GM10248 (cell line): Measurements from ENCODE around the gene TEX14.

ENCODE experiments used
- CTCF ChIA-PET: fragments of 300-600 bp; sonication (Branson Sonifier 250); formaldehyde crosslinking; extraction: SDS; loops from one replicate; lab custom pipeline; 2021; ENCODE audit warnings: antibody characterized with exemption; lab: Yijun Ruan, JAX
- POLR2A ChIA-PET: fragments of 350-650 bp; sonication (Branson Sonifier 250); formaldehyde crosslinking; extraction: SDS; loops from one replicate; lab custom pipeline; 2020; ENCODE audit warnings: antibody characterized with exemption; lab: Yijun Ruan, JAX
- DNase-seq: peaks from one replicate; pipeline ENCODE4 v3.0.0; 2012; ENCODE audit errors: extremely low spot score
- TF ChIP-seq, protein P1 (sequence below): IDR thresholded peaks from 2 replicates; pipeline ENCODE4 v1.5.1; 2012; ENCODE audit warnings: mild to moderate bottlenecking, low read depth; ENCODE audit errors: extremely low read depth, missing control alignments, control extremely low read depth

TEX14 gene

DNA sequence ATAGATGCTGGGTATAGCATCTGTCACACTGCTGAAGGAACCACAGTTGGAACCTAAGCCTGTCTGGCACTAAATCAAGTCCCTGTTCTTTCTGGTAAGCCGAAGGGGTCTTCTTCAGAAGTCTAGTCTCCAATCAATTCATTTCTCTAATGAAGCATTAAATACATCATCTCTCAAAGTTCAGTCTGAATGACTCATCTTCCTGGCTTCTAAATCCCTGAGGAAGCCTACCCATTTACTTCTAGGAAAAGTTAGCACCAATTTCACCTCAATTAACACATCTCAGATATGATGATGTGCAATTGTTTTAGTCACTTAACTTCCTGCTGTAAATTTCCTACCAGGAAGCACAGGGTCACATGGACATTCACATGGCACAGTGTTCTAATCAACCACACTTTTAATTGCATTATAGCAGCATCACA, 49.9 kb downstream of the TEX14 start:
- no peak for DNase-seq
- CTCF ChIA-PET: interaction anchor here (2.3 kb wide), 1 partner anchor 10 kb away, joined by 6 read pairs; no protein-coding TSS in a partner anchor
- POLR2A ChIA-PET: interaction anchor here (2.7 kb wide), 1 partner anchor 10 kb away, joined by 24 read pairs; no protein-coding TSS in a partner anchor
- TF ChIP-seq, protein P1, sequence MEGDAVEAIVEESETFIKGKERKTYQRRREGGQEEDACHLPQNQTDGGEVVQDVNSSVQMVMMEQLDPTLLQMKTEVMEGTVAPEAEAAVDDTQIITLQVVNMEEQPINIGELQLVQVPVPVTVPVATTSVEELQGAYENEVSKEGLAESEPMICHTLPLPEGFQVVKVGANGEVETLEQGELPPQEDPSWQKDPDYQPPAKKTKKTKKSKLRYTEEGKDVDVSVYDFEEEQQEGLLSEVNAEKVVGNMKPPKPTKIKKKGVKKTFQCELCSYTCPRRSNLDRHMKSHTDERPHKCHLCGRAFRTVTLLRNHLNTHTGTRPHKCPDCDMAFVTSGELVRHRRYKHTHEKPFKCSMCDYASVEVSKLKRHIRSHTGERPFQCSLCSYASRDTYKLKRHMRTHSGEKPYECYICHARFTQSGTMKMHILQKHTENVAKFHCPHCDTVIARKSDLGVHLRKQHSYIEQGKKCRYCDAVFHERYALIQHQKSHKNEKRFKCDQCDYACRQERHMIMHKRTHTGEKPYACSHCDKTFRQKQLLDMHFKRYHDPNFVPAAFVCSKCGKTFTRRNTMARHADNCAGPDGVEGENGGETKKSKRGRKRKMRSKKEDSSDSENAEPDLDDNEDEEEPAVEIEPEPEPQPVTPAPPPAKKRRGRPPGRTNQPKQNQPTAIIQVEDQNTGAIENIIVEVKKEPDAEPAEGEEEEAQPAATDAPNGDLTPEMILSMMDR: no peak

DNA sequence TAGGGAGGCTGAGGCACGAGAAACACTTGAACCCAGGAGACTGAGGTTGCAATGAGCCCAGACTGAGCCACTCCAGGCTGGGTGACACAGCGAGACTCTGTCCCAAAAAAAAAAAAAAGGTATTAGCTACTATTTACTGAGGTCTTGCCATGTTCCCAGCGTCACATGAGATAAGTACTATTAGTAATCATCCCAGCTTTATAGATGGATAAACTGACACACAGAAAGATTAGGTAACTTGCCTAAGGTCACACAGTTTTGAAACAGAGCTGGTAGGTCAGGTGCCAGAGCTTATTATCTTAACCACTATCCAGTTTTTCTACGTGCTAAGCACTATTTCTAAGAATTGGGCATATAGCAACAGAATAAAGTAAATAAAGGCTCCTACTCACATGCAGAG, 51.6 kb downstream of the TEX14 start:
- CTCF ChIA-PET: interaction anchor here (1.0 to 1.8 kb wide), 2 partner anchors 8 to 14 kb away, joined by 3 to 5 read pairs; no protein-coding TSS in a partner anchor
- DNase-seq: no peak
- POLR2A ChIA-PET: interaction anchor here (0.7 to 2.7 kb wide), 2 partner anchors 9 to 308 kb away, joined by 3 to 24 read pairs; no protein-coding TSS in a partner anchor
- TF ChIP-seq, protein P1: no peak

DNA sequence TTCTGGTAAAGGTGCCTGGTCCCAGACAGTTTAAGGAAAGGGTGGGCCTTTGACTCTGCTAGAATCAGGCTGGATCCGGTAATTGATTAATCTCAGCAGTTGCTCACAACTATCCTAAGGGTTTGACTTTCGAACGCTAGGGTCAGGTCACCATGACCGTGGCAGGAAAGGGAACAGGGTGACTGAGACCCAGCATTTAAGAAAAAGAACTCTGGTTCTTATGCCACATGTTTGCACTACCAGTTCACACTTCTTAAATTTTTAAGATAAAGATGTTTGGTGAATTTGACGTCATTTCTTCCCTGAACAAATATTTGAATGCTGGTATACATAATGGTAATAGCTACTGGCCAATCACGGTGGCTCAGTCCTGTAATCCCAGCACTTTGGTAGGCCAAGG, 52.2 kb downstream of the TEX14 start:
- CTCF ChIA-PET: interaction anchor here (1.0 to 1.8 kb wide), 2 partner anchors 8 to 15 kb away, joined by 3 to 5 read pairs; no protein-coding TSS in a partner anchor
- DNase-seq: no peak
- TF ChIP-seq, protein P1: no peak
- POLR2A ChIA-PET: interaction anchor here (0.7 to 2.7 kb wide), 2 partner anchors 8 to 308 kb away, joined by 3 to 24 read pairs; no protein-coding TSS in a partner anchor

DNA sequence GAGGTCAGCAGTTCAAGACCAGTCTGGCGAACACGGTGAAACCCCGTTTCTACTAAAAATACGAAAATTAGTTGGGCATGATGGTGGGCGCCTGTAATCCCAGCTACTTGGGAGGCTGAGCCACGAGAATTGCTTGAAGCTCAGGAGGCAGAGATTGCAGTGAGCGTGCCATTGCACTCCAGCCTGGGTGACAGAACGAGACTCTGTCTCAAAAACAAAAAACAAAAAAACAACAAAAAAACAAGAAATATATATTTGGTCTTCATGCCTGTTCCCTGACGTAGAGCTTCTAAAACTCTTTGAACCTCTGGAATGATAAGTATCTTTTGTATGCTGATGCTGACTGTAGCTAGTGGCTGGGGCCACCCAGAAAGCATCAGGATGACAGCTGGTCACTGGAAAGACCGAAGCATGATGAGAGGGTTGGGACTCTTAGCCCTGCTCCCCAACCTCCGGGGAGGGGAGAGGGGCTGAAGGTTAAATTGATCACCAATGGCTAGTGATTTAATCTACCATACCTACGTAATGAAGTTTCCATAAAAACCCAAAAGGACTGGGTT, 54.8 kb downstream of the TEX14 start:
- POLR2A ChIA-PET: interaction anchor here (0.5 to 2.0 kb wide), 2 partner anchors 19 to 21 kb away, joined by 4 to 5 read pairs; no protein-coding TSS in a partner anchor
- TF ChIP-seq, protein P1: no peak
- DNase-seq: no peak
- CTCF ChIA-PET: no interaction called here

DNA sequence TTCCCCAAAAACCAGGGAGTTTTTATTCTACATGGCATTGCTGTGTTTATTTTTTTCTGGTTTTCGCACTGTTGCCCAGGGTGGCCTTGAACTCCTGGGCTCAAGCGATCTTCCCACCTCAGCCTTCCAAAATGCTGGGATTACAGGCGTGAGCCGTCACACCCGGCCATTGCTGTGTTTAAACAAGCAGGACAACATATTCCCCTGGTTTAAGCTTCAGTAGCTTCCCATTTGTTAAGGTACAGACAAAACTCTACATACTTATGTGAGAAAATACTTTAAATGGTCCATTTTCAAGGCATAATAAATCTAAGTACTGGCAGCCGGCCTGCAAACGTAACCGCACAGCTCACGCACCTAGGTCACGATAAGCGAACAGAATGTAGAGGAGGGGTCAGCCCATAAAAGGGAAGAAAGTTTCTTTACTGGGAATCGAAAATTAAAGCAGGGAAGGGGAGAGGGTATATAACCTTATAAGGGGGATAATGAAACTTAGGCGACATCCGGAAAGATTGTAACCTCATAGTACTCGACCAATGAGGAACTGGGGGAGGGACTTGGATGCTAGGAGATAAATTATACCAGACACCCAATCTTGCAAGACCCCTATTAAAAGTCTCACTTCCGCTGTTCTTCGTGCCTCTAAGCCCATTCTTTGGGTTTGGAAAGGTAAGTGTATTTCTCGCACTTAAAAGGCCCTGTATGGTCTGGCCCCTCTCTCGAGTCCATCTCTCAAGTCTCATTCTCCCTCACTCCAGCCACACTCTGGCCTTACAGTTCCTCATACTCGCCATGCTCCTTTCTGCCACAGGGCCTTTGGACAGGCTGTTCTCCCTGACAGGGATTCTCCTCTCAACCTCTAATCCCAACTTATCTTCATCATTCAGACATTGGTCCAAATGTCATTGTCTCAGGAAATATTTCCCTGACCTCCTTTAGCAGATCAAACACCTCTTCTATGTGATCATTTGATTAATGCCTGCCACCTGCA, 59.2 kb downstream of the TEX14 start:
- DNase-seq: no peak
- TF ChIP-seq, protein P1: no peak
- POLR2A ChIA-PET: interaction anchor here (0.5 to 5.6 kb wide), 19 partner anchors 8 to 523 kb away, joined by 3 to 238 read pairs (median 6); partner anchors contain the start of genes RAD51C, SKA2 and TEX14
- CTCF ChIA-PET: interaction anchor here (1.1 to 2.6 kb wide), 6 partner anchors 8 to 372 kb away, joined by 3 to 13 read pairs (median 6); no protein-coding TSS in a partner anchor
